SK-N-SH (cell line): ENCODE measurements around the gene MAP7. TPM values are rescaled to one million over a fixed set of nuclear protein-coding genes. Genes with fewer than 3 reads are reported as not detected.

Experiments
- CTCF ChIA-PET: fragments of 300-600, 350-600 bp; formaldehyde crosslinking; extraction: SDS; loops from one replicate; lab custom pipeline; 2021; lab: Yijun Ruan, JAX
- POLR2A ChIA-PET: fragments of 350-600 bp; sonication (Branson Sonifier 250); formaldehyde crosslinking; extraction: SDS; loops from one replicate; lab custom pipeline; 2020; ENCODE audit warnings: antibody characterized with exemption, inconsistent platforms; lab: Yijun Ruan, JAX
- DNase-seq: peaks from one replicate; pipeline ENCODE4 v3.0.0; 2012
- H2AFZ ChIP-seq: fragments of 200-600 bp; sonication (generic); 2 replicates; pipeline ENCODE4 v1.8.1; 2016; ENCODE audit warnings: antibody characterized with exemption, mild to moderate bottlenecking, low read depth
- H3F3A ChIP-seq: fragments of 200-600 bp; sonication (generic); replicated peaks from 2 replicates; pipeline ENCODE3; 2016; ENCODE audit warnings: antibody characterized with exemption, mild to moderate bottlenecking; ENCODE audit not compliant: insufficient read depth
- H3K27ac ChIP-seq, 2 experiments: fragments of 200-500 bp in 1 of 2; fragments of 200-600 bp in 1 of 2; sonication (Bioruptor generic) in 1 of 2; sonication (generic), shearing (Covaris generic) in 1 of 2; 2 replicates each; pipeline versions ENCODE4 v1.5.1 to v1.6.1; 2014 to 2016; ENCODE audit warnings: low read depth in 2 of 2, inconsistent platforms in 1 of 2, low read length in 1 of 2, mild to moderate bottlenecking in 1 of 2, mixed read lengths in 1 of 2
- H3K27me3 ChIP-seq: fragments of 200-600 bp; sonication (generic), shearing (Covaris generic); 2 replicates; pipeline ENCODE4 v1.6.1; 2016; ENCODE audit warnings: mixed run types; ENCODE audit not compliant: insufficient read depth
- H3K36me3 ChIP-seq, 2 experiments: fragments of 200-500 bp in 1 of 2; fragments of 200-600 bp in 1 of 2; sonication (Bioruptor generic) in 1 of 2; sonication (generic) in 1 of 2; replicated peaks in 1 of 2; 2 replicates each; pipeline versions ENCODE3 to v1.5.1; 2014 to 2016; ENCODE audit warnings: low read length in 1 of 2, mild to moderate bottlenecking in 1 of 2; ENCODE audit not compliant: insufficient read depth in 2 of 2, control insufficient read depth in 1 of 2
- H3K4me1 ChIP-seq, 2 experiments: fragments of 200-500 bp in 1 of 2; fragments of 200-600 bp in 1 of 2; sonication (Bioruptor generic) in 1 of 2; sonication (generic), shearing (Covaris generic) in 1 of 2; 2 replicates each; pipeline versions ENCODE4 v1.5.1 to v1.6.1; 2014 to 2016; ENCODE audit warnings: low read depth in 1 of 2, low read length in 1 of 2, mixed run types in 1 of 2; ENCODE audit not compliant: insufficient read depth in 2 of 2, control insufficient read depth in 1 of 2
- H3K4me2 ChIP-seq: fragments of 200-600 bp; sonication (generic), shearing (Covaris generic); 2 replicates; pipeline ENCODE4 v1.6.1; 2017; ENCODE audit warnings: mixed run types
- H3K4me3 ChIP-seq, 2 experiments: fragments of 200-500 bp in 1 of 2; fragments of 200-600 bp in 1 of 2; sonication (Bioruptor generic) in 1 of 2; sonication (generic), shearing (Covaris generic) in 1 of 2; 2 replicates each; pipeline versions ENCODE4 v1.5.1 to v1.8.1; 2014 to 2016; ENCODE audit warnings: low read depth in 2 of 2, inconsistent platforms in 1 of 2, low read length in 1 of 2, mild to moderate bottlenecking in 1 of 2, mixed read lengths in 1 of 2, moderate library complexity in 1 of 2
- H3K79me2 ChIP-seq: fragments of 200-600 bp; sonication (generic); 2 replicates; pipeline ENCODE4 v1.8.1; 2017; ENCODE audit warnings: mild to moderate bottlenecking; ENCODE audit not compliant: insufficient read depth
- H3K9ac ChIP-seq: fragments of 200-600 bp; sonication (generic); 2 replicates; pipeline ENCODE4 v1.6.1; 2017; ENCODE audit warnings: mixed run types
- H3K9me2 ChIP-seq: fragments of 200-600 bp; sonication (generic); 2 replicates; pipeline ENCODE4 v1.6.1; 2017; ENCODE audit warnings: mixed run types
- H3K9me3 ChIP-seq: fragments of 200-600 bp; sonication (generic); 2 replicates; pipeline ENCODE4 v1.6.1; 2017; ENCODE audit warnings: mixed run types, mild to moderate bottlenecking, moderate library complexity
- H4K20me1 ChIP-seq: fragments of 200-600 bp; sonication (generic); 2 replicates; pipeline ENCODE4 v1.6.1; 2017; ENCODE audit warnings: mild to moderate bottlenecking, mixed run types; ENCODE audit not compliant: insufficient read depth
- CHD2 ChIP-seq: fragments of 150-350 bp; IDR thresholded peaks from 2 replicates; pipeline ENCODE4 v1.6.1; 2018; ENCODE audit warnings: low read length; ENCODE audit not compliant: partially characterized antibody
- CTCF ChIP-seq: fragments of 200-600 bp; sonication (generic); IDR thresholded peaks from 2 replicates; pipeline ENCODE4 v1.6.1; 2017; ENCODE audit warnings: antibody characterized with exemption, mild to moderate bottlenecking, moderate library complexity
- EZH2phosphoT487 ChIP-seq: fragments of 200-600 bp; sonication (generic); IDR thresholded peaks from 2 replicates; pipeline ENCODE4 v1.6.1; 2017; ENCODE audit warnings: low read depth, mixed run types, mild to moderate bottlenecking, antibody characterized with exemption, moderate library complexity, borderline replicate concordance
- FOXJ3 ChIP-seq: sonication (generic); formaldehyde crosslinking; IDR thresholded peaks from 2 replicates; pipeline ENCODE4 v1.5.1; 2020; ENCODE audit warnings: mild to moderate bottlenecking, missing genetic modification reagents
- GABPA ChIP-seq: IDR thresholded peaks from 2 replicates; pipeline ENCODE4 v1.4.0; 2012; ENCODE audit warnings: low read depth, mild to moderate bottlenecking
- GATA2 ChIP-seq: sonication (generic); formaldehyde crosslinking; IDR thresholded peaks from 2 replicates; pipeline ENCODE4 v1.5.0; 2020; ENCODE audit warnings: mild to moderate bottlenecking, missing genetic modification reagents
- IRF3 ChIP-seq: fragments of 150-350 bp; IDR thresholded peaks from 2 replicates; pipeline ENCODE4 v1.6.1; 2016; ENCODE audit warnings: mild to moderate bottlenecking, low read depth, low read length
- JUND ChIP-seq: IDR thresholded peaks from 2 replicates; pipeline ENCODE4 v1.4.0; 2012
- MEF2A ChIP-seq: IDR thresholded peaks from 2 replicates; pipeline ENCODE4 v1.4.0; 2012; ENCODE audit warnings: low read depth, borderline replicate concordance
- MXI1 ChIP-seq: IDR thresholded peaks from 2 replicates; pipeline ENCODE4 v1.6.1; 2012; ENCODE audit warnings: mild to moderate bottlenecking, low read depth, low read length, improper control_type of control experiment
- POLR2AphosphoS5 ChIP-seq: IDR thresholded peaks from 2 replicates; pipeline ENCODE4 v1.6.1; 2012; ENCODE audit warnings: low read depth, low read length
- RAD21 ChIP-seq: IDR thresholded peaks from 2 replicates; pipeline ENCODE4 v1.6.1; 2012; ENCODE audit warnings: mild to moderate bottlenecking, low read length
- REST ChIP-seq: IDR thresholded peaks from 2 replicates; pipeline ENCODE4 v1.6.1; 2012; ENCODE audit warnings: mild to moderate bottlenecking, low read depth, low read length, moderate library complexity
- RFX5 ChIP-seq: IDR thresholded peaks from 2 replicates; pipeline ENCODE4 v1.6.1; 2012; ENCODE audit warnings: mild to moderate bottlenecking, improper control_type of control experiment, low read length
- SIN3A ChIP-seq: IDR thresholded peaks from 2 replicates; pipeline ENCODE4 v1.6.1; 2012; ENCODE audit warnings: low read depth, mild to moderate bottlenecking, low read length, moderate library complexity, borderline replicate concordance
- TAF1 ChIP-seq: IDR thresholded peaks from 2 replicates; pipeline ENCODE4 v1.6.1; 2012; ENCODE audit warnings: low read depth, mild to moderate bottlenecking, low read length, moderate library complexity, borderline replicate concordance
- USF1 ChIP-seq: IDR thresholded peaks from 2 replicates; pipeline ENCODE4 v1.4.0; 2012; ENCODE audit warnings: low read depth, borderline replicate concordance
- USF2 ChIP-seq: fragments of 150-350 bp; IDR thresholded peaks from 2 replicates; pipeline ENCODE4 v1.6.1; 2017; ENCODE audit warnings: antibody characterized with exemption, low read length, low read depth, borderline replicate concordance
- ZBTB33 ChIP-seq: IDR thresholded peaks from 2 replicates; pipeline ENCODE4 v1.4.0; 2012; ENCODE audit warnings: low read depth, borderline replicate concordance
- WGBS: methylation state at CpG from one replicate; pipeline ENCODE4 v1.1.6; 2017; ENCODE audit warnings: low lambda C conversion rate; 5-methylcytosine and 5-hydroxymethylcytosine counted together
- polyA plus RNA-seq, 3 experiments: library from polyadenylated mRNA; depleted of rRNA; stranded (reverse); fragments of >200 nt; gene quantifications; 2 replicates each; pipeline ENCODE4 v1.2.3, GENCODE V29; 2012

Gene MAP7
- polyA plus RNA-seq, 1 of the 3 experiments (the other 2 are of a cell fraction), result 0.76 TPM

- Histone ChIP-seq H3K4me3 (no peak overlapping the region), H3K27ac (peak overlapping the region in 1 of 2 experiments; percentile 99; a peak in 2 of 4 replicates), H3K9me3 (no peaks in the 10 kb centered on the region), H3K9ac (no peak overlapping the region), H3K4me2 (no peak overlapping the region), H4K20me1 (no peaks in the 10 kb centered on the region), H2AFZ (no peak overlapping the region), H3K79me2 (no peaks in the 10 kb centered on the region), H3K27me3 (no peaks in the 10 kb centered on the region), H3K36me3 (no peaks in the 10 kb centered on the region), H3K4me1 (peaks cover 0 to 20% of the 10 kb centered on the region in 2 experiments; a peak in 2 of 4 replicates), H3F3A (no peaks in the 10 kb centered on the region), H3K9me2 (no peaks in the 10 kb centered on the region)
- TF ChIP-seq ZBTB33, result no peak
- no peak for TF ChIP-seq FOXJ3 (CRISPR knock-in tag)
- TF ChIP-seq EZH2phosphoT487, result no peak
- no peak for TF ChIP-seq IRF3
- no peak for TF ChIP-seq USF1
- no peak for TF ChIP-seq GATA2 (CRISPR knock-in tag)
- no peak for TF ChIP-seq USF2
- no peak for TF ChIP-seq GABPA
- TF ChIP-seq POLR2AphosphoS5, result no peak
- no peak for TF ChIP-seq RAD21
- TF ChIP-seq MEF2A, result no peak
- TF ChIP-seq TAF1, result no peak
- TF ChIP-seq CHD2, result no peak
- TF ChIP-seq CTCF, result no peak
- no peak for TF ChIP-seq RFX5
- TF ChIP-seq MXI1, result no peak
- TF ChIP-seq SIN3A, result no peak
- TF ChIP-seq REST, result no peak
- no peak for TF ChIP-seq JUND
- WGBS, result 93% methylated on average over 2 of the region's 2 CpGs
- POLR2A ChIA-PET, result no interaction called here
- CTCF ChIA-PET, result interaction anchor here (3.0 kb wide), 1 partner anchor 56 kb away, joined by 10 read pairs; the partner anchor contains the start of gene MAP7
- DNase-seq, result no peak
These were observed 56.2 kb downstream of the MAP7 start for GRCh38 chr6:136494059-136494458.
